HepG2 (cell line): ENCODE results near the gene CST8. TPM values are rescaled to one million over a fixed set of nuclear protein-coding genes. Genes with fewer than 3 reads are reported as not detected.

Experiments used
- DRAP1 ChIP-seq: IDR thresholded peaks from 2 replicates; pipeline ENCODE4 v1.6.1; 2016; ENCODE audit warnings: missing genetic modification reagents, missing compliant biosample characterization
- ELF1 ChIP-seq: sonication (generic); formaldehyde crosslinking; IDR thresholded peaks from 2 replicates; pipeline ENCODE4 v1.4.0; 2020; ENCODE audit warnings: missing genetic modification reagents
- KIAA2018 ChIP-seq: sonication (generic); formaldehyde crosslinking; IDR thresholded peaks from 2 replicates; pipeline ENCODE4 v1.5.0; 2020; ENCODE audit warnings: mild to moderate bottlenecking, missing genetic modification reagents, borderline replicate concordance
- MED1 ChIP-seq: sonication (generic); formaldehyde crosslinking; IDR thresholded peaks from 2 replicates; pipeline ENCODE4 v1.4.0; 2020; ENCODE audit warnings: missing genetic modification reagents
- NR1H2 ChIP-seq: sonication (generic); formaldehyde crosslinking; IDR thresholded peaks from 2 replicates; pipeline ENCODE4 v1.8.1; 2022; ENCODE audit warnings: low read depth, missing genetic modification reagents, borderline replicate concordance
- PHF8 ChIP-seq: sonication (generic); formaldehyde crosslinking; IDR thresholded peaks from 2 replicates; pipeline ENCODE4 v1.5.0; 2020; ENCODE audit warnings: missing genetic modification reagents
- RARA ChIP-seq: IDR thresholded peaks from 2 replicates; pipeline ENCODE4 v1.6.1; 2016; ENCODE audit warnings: missing genetic modification reagents, missing compliant biosample characterization
- SIN3A ChIP-seq: IDR thresholded peaks from 2 replicates; pipeline ENCODE4 v1.6.1; 2011; ENCODE audit warnings: low read depth, mild to moderate bottlenecking, control low read depth, low read length, borderline replicate concordance
- SRY ChIP-seq: sonication (generic); formaldehyde crosslinking; IDR thresholded peaks from 2 replicates; pipeline ENCODE4 v1.8.0; 2022; ENCODE audit warnings: mild to moderate bottlenecking, missing genetic modification reagents
- SSRP1 ChIP-seq: IDR thresholded peaks from 2 replicates; pipeline ENCODE4 v1.6.1; 2016; ENCODE audit warnings: control low read depth
- ZFY ChIP-seq: sonication (generic); formaldehyde crosslinking; IDR thresholded peaks from 2 replicates; pipeline ENCODE4 v1.4.0; 2020; ENCODE audit warnings: missing genetic modification reagents
- ZKSCAN5 ChIP-seq: sonication (generic); formaldehyde crosslinking; IDR thresholded peaks from 2 replicates; pipeline ENCODE4 v1.5.1; 2020; ENCODE audit warnings: mild to moderate bottlenecking, missing genetic modification reagents
- ZNF264 ChIP-seq: sonication (generic); formaldehyde crosslinking; IDR thresholded peaks from 2 replicates; pipeline ENCODE4 v1.4.0; 2020; ENCODE audit warnings: missing genetic modification reagents
- ZNF510 ChIP-seq: sonication (generic); formaldehyde crosslinking; IDR thresholded peaks from 2 replicates; pipeline ENCODE4 v1.4.0; 2020; ENCODE audit warnings: low read depth, mild to moderate bottlenecking, missing genetic modification reagents
- ZNF607 ChIP-seq: sonication (generic); formaldehyde crosslinking; IDR thresholded peaks from 2 replicates; pipeline ENCODE4 v1.5.1; 2020; ENCODE audit warnings: missing genetic modification reagents, mild to moderate bottlenecking, borderline replicate concordance
- ZSCAN29 ChIP-seq: sonication (generic); formaldehyde crosslinking; conservative IDR thresholded peaks from 2 replicates; pipeline ENCODE4 v1.4.0; 2020; ENCODE audit warnings: mild to moderate bottlenecking, missing genetic modification reagents
- polyA plus RNA-seq, 8 experiments: library from polyadenylated mRNA; depleted of rRNA in 3 of 8; stranded (reverse) in 7 of 8; unstranded in 1 of 8; fragments of >200 nt; fragmentation: Illumina TruSeq in 4 of 8; extraction: Trizol in 4 of 8; gene quantifications; 2 replicates each; pipeline versions ENCODE4 v1.2.1 to v1.2.3, GENCODE V29; 2011 to 2016; ENCODE audit warnings: low read depth in 4 of 8, missing spikeins in 1 of 8, mixed read lengths in 1 of 8; ENCODE audit not compliant: insufficient read depth in 1 of 8
- total RNA-seq, 5 experiments: library from RNA; depleted of rRNA; stranded (reverse); fragments of >200 nt; fragmentation: Illumina TruSeq; extraction: Trizol; gene quantifications; 2 replicates each; pipeline ENCODE4 v1.2.3, GENCODE V29; 2016; ENCODE audit warnings: low read depth in 1 of 5
- TF ChIP-seq, protein P1 (sequence below): sonication (generic); formaldehyde crosslinking; IDR thresholded peaks from 2 replicates; pipeline ENCODE4 v1.8.0; 2022; ENCODE audit warnings: mild to moderate bottlenecking, missing genetic modification reagents, moderate library complexity
- TF ChIP-seq, protein P2 (sequence below): sonication (generic); formaldehyde crosslinking; IDR thresholded peaks from 2 replicates; pipeline ENCODE4 v1.4.0; 2020; ENCODE audit warnings: mild to moderate bottlenecking, missing genetic modification reagents
- TF ChIP-seq, protein P3 (sequence below): sonication (generic); formaldehyde crosslinking; IDR thresholded peaks from 2 replicates; pipeline ENCODE4 v1.4.0; 2020; ENCODE audit warnings: missing genetic modification reagents, mild to moderate bottlenecking, borderline replicate concordance

CST8 gene
- total and polyA plus RNA-seq, 2 of the 13 experiments (the other 11 are each of a cell fraction or from before 2014, with no cell fraction given) = not detected

GRCh38 chr20:23509247-23509913, 18.5 kb downstream of the CST8 start (continued):
- TF ChIP-seq, protein P1, sequence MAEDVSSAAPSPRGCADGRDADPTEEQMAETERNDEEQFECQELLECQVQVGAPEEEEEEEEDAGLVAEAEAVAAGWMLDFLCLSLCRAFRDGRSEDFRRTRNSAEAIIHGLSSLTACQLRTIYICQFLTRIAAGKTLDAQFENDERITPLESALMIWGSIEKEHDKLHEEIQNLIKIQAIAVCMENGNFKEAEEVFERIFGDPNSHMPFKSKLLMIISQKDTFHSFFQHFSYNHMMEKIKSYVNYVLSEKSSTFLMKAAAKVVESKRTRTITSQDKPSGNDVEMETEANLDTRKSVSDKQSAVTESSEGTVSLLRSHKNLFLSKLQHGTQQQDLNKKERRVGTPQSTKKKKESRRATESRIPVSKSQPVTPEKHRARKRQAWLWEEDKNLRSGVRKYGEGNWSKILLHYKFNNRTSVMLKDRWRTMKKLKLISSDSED (CRISPR knock-in tag) = no peak
- TF ChIP-seq NR1H2 (CRISPR knock-in tag) (no peak), ZNF607 (CRISPR knock-in tag) (no peak), SSRP1 (CRISPR knock-in tag) (no peak), ZNF264 (CRISPR knock-in tag) (no peak), DRAP1 (0 out of 2 replicates have a peak, but pooled peaks have one; percentile 20), KIAA2018 (CRISPR knock-in tag) (no peak), SIN3A (no peak), ZSCAN29 (CRISPR knock-in tag) (no peak), MED1 (CRISPR knock-in tag) (no peak), ELF1 (CRISPR knock-in tag) (peak; percentile 90), PHF8 (CRISPR knock-in tag) (peak; percentile 36; the same call in 1 of the 2 replicates), ZFY (CRISPR knock-in tag) (peak; percentile 55), RARA (CRISPR knock-in tag) (peak; percentile 58), ZKSCAN5 (CRISPR knock-in tag) (no peak), SRY (CRISPR knock-in tag) (no peak), ZNF510 (no peak)
- TF ChIP-seq, protein P2, sequence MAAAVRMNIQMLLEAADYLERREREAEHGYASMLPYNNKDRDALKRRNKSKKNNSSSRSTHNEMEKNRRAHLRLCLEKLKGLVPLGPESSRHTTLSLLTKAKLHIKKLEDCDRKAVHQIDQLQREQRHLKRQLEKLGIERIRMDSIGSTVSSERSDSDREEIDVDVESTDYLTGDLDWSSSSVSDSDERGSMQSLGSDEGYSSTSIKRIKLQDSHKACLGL (CRISPR knock-in tag) = no peak
- TF ChIP-seq, protein P3, sequence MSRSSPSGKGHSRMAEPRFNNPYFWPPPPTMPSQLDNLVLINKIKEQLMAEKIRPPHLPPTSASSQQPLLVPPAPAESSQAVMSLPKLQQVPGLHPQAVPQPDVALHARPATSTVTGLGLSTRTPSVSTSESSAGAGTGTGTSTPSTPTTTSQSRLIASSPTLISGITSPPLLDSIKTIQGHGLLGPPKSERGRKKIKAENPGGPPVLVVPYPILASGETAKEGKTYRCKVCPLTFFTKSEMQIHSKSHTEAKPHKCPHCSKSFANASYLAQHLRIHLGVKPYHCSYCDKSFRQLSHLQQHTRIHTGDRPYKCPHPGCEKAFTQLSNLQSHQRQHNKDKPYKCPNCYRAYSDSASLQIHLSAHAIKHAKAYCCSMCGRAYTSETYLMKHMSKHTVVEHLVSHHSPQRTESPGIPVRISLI = no peak
